Kasumi-1 (cell line): ENCODE data around the gene EIPR1.

Experiments used
- DNase-seq, 2 experiments: peaks; one replicate each; lab custom pipeline; 2025; lab: John Stamatoyannopoulos, UW

EIPR1 gene

DNA sequence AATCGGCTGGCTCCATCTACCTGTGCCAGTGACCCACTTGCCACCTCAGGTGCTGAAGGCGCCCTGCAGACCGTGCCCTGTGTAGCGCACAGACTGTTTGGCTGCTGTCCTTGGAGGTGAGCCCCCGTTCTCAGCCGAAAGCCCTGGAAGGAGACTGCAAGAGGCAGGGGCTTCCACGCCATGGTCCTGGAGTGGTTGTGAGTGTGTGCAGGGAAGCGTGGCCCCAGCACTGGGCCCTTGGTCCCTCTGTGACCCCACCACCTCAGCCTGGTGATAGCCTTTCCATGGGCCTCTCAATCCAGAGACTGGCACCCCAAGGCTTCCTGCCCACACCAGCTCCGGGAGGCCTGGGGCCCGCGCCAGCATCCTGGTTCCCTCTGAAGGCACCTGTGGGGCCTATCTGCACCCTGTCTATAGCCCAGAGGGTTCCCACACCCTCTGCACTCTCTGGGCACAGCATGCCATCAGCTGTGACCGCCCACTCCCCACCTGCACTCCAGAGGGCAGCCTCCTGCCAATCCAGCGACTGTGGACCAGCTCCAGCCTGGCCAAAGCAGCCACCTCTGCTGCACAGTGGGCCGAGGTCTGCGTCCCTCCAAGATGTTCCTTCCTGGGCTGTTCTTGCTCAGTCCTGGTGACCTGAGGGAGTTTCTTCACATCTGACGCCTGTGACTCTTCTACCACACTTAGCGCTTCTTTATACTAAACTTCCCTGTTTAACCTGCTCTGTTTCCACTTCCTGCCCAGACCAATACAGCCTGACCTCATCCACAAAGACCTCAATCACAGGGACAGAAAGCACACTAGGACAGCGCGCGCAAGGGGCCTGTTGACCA is 109.5 kb downstream of the EIPR1 start:
- peak; percentile 1 to 20 for DNase-seq

DNA sequence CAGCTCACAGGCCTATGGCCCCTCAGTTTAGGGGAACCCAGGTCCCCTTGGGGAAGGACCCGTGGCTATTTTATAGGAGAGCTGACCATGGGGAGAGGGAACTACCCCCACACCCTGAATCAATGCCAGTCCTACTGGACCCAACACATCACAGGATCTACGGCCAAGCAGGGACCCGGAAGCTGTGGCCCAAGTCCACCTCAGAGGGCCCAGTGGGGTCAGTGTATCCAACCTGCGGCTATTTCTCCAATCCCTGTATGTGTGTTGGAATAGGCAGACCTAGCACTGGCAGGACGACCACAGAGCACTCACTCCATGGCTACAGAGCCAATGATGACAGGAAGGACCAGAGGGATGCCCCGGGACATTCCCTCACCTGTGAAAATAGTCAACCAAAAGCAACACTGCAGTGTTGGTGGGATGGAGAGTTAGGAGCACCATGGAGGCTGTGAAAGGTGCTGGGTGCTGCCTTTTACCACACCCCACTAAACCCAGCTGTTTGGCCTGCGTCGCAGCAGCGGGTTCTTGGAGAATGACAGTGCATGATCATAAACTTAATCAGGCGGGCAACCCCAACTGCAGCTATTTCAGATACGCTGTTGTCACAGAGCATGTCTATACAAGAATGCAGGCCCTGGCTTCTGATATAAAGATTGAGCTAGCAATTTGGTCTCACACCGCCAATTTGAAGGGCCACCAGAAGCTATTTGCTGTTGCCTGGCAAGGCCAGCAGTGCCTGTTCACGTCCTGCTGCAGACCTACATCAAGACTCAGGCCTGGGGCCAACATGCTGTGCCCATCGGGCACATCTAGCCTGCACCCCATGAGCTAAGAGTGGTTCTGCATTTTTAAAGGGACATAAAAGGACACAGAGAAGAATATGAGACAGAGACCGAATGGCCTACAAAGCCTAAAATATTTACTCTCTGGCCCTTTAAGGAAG is 110.4 kb downstream of the EIPR1 start:
- no peak for DNase-seq

DNA sequence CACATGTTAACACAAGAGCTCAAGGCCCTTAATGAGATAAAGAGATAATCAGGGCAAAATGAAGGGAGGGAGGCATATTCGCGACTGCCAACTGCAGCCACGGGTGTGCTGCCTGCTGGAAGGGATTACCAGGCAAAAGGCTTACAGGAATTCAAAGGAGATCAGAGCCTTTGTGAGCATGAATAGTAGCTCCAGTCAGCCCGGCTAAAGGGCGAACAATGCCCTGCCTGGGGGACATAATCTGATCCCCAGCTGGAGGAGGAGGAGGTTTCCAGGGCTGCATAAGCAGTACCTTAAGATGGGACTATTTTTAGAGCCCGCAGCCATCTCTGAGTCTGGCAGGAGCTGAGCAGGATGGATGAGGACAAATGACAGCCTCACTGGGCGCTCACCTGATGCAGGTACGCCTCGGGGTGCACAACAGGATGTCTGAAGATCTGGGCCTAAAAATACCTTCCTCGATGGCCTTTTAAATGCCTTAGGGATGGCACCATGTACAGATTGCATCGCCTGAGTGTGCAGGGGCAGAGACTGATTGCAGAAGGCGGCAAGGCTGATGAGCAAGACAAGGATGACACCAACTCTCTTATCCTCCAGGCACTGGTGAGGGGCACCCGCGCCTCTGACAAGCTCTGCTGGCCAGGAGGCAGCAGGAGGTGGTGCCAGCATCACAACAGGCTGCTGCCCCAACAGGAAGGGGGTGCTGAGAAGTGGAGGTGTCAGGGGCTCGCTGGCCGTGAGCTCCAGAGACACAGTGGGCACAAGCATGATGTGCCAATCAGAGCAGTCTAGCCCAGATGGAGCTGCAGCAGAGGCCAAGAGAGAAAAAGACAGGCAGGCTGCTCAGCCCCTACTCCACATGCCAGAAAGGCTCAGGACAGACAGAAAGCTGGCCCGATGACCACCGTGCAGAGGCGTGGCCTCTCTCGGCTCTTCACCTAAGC is 111.4 kb downstream of the EIPR1 start:
- no peak for DNase-seq

DNA sequence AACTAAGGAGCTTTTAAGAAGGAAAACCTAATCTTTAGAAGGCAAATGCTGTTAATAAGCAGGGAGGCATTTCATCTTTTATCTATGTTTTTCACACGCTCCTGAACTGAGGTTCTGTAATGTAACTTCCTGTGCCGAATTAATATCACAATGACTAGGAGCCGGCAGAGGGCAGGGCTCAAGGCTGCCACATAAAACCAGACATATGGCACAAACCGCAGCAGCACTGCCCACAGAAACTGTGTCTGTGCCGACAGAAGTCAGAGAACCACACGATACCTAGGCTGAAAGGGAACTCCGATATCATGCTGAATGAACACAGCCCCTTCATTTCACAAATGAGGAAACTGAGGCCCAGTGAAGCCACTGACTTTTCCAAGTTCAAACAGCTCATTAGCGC is 112.1 kb downstream of the EIPR1 start:
- no peak for DNase-seq

DNA sequence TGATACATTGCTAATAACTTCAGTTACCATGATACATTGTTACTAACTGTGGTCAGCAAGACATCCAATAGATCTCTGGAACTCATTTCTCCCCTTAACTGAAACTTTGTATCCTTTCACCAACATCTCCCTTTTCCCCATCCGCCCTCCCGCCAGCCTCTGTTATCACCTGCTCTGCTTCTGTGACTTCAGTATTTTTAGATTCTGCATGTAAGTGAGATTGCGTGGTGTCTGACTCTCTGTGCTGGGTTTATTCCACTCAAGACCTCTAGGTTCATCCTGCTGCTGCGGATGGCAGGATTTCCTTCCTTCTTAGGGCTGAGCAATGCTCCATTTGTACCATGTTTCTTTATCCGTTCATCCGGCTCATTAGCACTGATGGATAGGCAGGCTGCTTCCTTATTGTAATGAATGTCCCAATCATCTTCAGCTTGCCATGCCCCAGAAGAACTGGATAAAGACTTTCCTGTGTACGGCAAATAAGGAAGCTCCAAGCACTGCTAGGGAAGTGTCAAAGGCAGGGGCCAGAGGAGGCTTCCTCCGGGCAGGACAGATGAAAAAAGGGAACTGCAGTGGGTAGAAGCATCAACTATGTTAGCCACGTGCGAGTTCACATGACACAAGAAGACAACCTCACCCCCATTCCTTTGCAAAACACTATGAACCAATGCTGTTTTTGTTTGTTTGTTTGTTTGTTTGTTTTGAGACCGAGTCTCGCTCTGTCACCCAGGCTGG is 113.4 kb downstream of the EIPR1 start:
- DNase-seq = peak; percentile 90 to 91

DNA sequence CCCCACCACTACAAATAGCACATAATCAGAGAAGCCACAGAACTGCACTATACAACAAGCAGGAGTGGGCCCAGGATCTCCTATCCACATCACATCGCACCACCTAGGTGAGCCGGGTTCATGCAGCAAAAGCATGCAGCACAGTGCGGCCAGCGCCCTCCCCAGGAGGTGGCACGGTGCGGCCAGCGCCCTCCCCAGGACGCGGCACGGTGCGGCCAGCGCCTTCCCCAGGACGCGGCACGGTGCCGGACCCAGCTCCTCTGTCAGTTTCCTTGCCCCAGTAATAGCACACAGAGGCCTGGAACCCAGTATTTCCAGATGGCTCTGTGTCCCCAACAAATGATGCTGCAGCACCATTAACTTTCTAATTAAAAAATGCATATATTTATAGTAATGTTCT is 114.1 kb downstream of the EIPR1 start:
- no peak for DNase-seq

DNA sequence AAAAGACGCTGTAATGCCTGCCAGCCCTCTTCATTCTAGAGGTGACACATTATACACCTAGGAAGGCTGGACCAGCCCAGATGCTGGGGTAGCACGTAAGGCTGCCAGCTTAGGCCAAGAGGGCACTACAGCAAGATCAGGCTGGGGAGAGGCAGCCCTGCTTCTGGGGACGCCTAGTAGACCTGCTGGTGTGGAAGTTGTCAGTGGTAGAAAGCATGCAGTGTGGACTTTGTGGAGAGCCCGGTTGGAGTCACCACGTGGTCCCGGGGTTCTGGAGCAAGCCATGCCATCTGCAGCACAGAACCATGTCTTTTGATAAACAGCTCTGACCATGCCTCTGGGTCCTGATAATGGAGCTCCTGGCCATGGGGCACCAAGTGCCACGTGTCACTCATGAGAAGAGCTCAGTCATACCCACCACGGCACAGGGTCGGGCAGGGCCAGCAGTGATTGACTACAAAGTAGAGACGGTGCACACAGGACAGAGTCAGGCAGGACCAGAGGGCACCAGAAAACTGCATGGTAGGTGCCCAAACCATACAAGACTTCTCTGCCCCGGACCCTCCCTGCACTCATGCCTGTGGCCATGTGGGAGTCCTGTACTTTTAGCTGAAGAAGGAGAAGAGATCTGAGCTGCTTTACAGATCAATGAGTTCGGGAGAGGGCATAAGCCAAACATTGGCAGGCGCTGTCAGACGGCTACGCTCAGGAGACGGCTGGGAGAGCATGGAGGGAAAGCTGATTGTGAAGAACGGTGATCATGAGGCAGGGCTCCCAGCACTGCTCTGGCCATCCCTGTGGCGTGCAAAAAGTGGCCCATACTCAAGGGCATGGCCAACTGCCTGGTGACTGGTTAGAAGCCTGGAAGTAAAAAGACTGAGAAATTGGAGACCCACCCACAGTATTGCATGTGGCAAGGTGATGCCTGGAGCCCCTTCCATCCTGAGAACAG is 114.9 kb downstream of the EIPR1 start:
- DNase-seq = no peak

DNA sequence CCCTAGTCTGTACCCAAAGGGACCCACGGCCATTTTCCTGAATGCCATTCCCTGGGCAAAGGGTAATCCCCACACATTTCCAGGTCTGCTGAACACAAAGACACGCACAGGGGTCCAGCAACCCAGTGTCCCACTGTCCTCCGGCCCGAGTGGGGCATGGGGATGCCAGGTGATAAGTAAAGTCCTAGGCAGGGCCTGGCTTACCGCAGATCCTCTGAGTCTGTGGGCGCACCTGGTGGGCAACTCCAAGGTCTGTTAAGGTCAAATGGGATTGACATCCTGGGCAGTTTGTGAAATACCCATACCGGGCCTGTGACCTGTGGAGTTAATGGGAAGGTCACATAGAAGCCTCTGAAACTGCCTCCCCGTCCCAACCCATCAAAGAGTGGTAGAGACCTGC is 116.1 kb downstream of the EIPR1 start:
- DNase-seq = no peak

DNA sequence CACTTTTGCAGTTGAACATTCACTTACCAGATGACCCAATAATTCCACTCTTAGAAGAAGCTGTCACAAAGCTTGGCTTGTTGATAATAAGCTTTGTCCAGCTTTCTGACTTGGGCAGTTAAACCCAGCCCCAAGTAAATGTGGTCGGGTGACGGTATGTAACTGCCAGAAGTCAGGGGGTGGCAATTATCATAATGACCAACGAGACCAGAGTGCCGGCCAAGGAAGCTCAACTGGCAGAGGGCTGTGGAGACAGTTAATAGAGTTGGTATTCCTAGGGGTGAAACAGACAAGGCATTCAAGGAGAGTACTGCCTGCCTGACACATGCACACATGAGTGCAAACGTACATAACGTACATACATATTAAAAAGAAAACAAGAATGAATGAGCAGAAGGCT is 116.7 kb downstream of the EIPR1 start:
- DNase-seq = no peak

DNA sequence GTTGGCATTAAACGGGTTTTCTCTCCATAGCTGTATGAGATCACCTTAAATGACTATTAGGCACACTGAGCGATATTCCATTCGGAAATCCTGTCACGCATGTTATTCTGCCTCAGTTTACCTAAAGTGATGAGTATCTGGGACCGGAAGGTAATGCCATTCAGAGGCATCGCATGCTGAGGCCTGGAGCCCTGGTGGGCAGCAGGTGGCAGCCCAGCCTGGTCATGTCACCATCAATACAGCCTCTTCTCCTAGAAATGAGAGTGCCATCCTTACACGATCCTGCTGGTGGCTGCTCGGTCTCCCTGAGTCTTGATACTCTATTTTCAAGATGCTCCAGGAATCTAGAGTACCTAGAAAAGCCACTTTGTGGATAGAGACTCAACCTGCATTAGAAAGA is 119.8 kb downstream of the EIPR1 start:
- no peak for DNase-seq

DNA sequence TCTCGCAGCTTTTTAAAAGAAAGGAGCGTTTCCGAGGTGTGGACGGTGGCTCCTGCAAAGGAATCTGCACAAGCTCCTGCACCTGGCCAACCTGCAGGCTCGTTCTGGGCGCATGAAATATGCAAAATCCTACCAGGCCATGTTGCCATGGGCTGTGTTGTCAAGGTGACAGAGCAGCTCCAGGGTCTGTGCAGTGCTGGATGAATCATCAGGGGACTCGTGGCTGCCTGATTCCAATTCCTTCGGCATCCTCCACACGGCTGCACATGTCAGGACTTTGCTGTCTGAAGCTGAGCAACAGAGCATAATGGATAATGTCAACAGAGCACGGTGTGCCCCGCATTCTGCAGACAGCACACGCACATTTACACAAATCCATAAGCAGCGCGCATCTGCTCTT is 120.5 kb downstream of the EIPR1 start:
- DNase-seq = no peak

DNA sequence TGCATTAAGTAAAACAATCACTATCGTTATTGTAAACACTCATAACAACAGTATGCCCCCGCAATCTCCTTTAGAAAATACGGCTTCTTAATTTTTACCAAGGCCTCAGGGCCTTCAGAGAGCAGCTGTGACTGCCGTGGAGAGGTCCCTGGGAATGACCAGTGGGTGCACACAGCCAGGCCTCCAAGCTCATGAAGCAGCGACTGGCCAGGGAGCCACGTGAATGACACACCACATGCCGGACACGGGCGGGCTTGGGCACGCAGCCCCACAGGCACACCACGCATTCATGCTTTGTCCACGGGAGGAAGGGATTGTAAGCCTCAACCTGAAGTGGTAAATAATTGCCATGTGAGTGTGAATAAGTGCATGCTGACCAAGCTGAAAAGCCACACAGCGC is 121.0 kb downstream of the EIPR1 start:
- no peak for DNase-seq

DNA sequence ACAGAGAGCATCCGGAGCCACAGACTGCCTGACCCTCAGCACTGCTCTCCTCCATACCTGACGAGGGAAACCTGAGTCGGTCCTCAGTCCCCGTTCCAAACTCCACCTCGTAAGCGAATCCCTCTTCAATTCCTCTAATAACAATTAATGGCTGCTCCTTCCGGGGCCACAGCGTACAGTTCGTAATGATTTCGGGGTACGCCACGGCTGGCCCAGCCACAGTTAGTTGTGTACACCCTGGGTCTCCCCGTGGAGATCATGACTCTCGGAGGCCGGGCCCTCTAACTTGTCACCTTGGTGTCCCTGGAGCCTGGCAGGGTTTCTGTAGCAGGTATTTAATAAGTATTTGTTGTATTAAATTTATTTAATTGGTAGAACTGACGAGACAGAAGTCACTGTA is 121.5 kb downstream of the EIPR1 start:
- DNase-seq = no peak

DNA sequence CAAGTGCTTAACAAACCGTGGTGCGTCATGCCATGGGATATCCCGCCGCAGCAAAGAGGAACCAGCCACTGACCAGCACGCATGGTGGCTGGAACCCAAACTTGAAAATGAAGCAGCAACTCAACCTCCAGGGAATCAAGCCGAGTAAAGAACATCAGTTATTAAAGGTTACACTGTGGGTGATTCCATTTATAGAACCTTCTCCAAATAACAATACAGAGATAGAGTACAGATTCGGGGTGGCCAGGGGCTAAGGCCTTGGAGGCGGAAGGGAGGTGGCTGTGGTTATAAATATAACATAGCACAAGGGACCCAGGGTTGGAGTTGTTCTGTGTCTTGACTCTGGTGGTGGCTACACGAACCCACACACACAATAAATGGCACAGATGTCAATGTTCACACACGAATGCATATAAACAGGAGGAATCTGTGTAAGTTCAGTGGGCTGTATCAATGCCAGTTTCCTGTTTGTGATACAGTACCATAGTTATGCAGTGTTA is 123.1 kb downstream of the EIPR1 start:
- no peak for DNase-seq

DNA sequence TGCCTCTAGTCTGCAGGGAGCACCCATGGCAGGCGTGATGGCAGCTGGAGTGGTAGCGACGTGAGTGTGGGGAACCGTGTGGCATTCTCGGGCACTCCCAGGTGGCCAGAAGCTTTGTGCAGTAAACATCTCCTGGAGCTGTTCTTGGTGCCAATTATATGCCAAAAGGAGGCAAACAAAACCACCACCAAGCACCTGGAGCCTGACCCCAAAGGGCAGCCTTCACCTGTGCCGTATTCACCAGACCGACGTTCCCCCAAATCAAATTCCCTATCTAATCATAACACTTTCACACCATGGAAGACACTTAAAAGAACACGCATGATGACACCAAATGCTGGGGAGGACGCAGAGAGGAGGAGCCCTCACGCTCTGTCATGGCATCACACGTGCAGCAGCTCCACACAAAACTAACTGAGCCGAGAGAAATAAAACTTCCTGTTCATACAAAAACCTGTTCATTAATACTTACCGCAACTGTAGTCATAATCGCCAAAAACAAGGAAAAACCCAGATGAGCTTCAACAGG is 123.6 kb downstream of the EIPR1 start:
- DNase-seq = no peak

DNA sequence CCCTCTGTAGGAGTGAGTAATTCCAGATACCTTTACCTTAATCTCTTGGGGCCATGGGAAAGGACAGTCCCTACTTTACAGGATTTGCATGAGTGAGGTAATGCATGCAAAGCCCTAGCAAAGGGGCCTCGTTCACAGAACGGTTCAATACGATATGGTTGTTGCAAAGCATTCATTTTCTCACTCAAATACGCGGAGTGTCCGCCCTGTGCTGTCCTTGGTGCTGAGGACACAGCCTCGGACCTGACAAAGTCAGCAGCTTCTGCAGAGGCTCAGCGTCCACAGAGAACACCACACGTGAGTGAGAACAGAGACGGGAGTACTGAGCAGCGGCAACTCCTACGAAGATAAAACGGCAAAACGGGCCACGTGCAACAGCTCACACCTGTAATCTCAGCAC is 125.7 kb downstream of the EIPR1 start:
- DNase-seq = no peak

DNA sequence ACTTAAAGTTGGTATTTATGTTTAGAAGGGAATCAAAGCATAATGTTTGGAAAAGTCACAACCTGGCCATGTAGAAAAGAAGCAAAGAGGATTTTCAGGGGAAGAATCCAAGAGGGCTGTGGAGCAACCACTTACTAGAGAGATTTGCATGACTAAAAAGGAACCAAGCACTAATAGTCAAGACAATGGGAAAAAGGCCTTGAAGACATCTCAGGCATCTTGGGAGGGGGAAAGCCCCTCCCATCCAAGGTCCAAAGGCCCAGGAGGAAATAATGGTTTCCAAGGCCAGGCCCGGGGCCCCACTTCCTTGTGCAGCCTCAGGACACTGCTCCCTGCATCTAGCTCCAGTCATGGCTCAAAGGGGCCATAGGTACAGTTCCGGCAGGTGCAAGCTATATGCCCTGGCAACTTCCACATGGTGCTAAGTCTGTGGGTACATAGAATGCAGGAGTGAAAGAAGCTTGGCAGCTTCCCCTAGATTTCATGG is 128.1 kb downstream of the EIPR1 start:
- DNase-seq = no peak

DNA sequence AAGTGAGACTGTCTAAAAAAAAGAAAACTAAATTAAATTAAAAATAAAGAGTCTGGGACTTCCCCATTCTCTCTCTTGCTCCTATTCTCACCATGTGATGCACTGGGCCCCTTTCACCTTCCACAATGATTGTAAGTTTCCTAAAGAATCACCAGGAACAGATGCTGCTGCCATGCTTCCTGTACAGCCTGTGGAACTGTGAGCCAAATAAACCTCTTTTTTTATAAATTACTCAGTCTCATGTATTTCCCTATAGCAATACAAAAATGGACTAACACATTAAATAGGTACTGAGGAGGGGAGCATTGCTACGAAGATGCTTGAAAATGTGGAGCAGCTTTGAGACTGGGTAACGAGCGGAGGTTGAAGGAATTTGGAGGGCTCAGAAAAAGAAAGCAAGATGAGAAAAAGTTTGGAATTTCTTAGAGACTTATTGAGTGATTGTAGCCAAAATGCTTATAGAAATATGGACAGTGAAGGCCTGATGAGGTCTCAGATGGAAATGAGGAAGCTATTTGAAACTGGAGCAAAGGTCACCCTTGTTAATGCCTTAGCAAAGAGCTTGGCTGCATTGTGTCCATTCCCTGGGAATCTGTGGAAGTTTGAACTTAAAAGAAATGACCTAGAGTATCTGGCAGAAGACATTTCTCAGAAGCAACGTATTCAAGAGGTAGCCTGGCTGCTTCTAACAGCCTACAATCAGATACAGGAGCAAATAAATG is 128.7 kb downstream of the EIPR1 start:
- no peak for DNase-seq
